GM18499 (cell line): ENCODE data around the gene SYT9.
"Not testable (repeated sequence)": the region's sequence is repeated elsewhere in the genome, so short reads cannot be mapped to it uniquely, and the experiment has no call there.

Source experiments
- ATAC-seq: cut with Tn5 transposase; IDR thresholded peaks from one replicate; pipeline ENCODE4 v1.9.1; 2021; ENCODE audit warnings: moderate number of reproducible peaks; ENCODE audit not compliant: insufficient read depth, unreplicated experiment

Gene SYT9

GRCh38 chr11:7332451-7332850 is 80.7 kb downstream of the SYT9 start:
- no peak for ATAC-seq

GRCh38 chr11:7332962-7333361 is 81.3 kb downstream of the SYT9 start:
- ATAC-seq: no peak

- ATAC-seq: not testable (repeated sequence)
Measured at GRCh38 chr11:7335442-7335841, 83.7 kb downstream of the SYT9 start.

- ATAC-seq: no peak
Measured at GRCh38 chr11:7341551-7341950, 89.8 kb downstream of the SYT9 start.

GRCh38 chr11:7347611-7348431 is 96.1 kb downstream of the SYT9 start:
- no peak for ATAC-seq

- no peak for ATAC-seq
Measured at GRCh38 chr11:7348432-7349304, 97.0 kb downstream of the SYT9 start.

GRCh38 chr11:7351228-7351627 is 99.5 kb downstream of the SYT9 start:
- ATAC-seq: no peak

GRCh38 chr11:7353100-7353499 is 101.4 kb downstream of the SYT9 start:
- no peak for ATAC-seq

- no peak for ATAC-seq
Measured at GRCh38 chr11:7364660-7365059, 113.0 kb downstream of the SYT9 start.

GRCh38 chr11:7367803-7368202 is 116.1 kb downstream of the SYT9 start:
- ATAC-seq: no peak

- no peak for ATAC-seq
Measured at GRCh38 chr11:7376386-7376785, 124.7 kb downstream of the SYT9 start.

- ATAC-seq: no peak
Measured at GRCh38 chr11:7381937-7382336, 130.2 kb downstream of the SYT9 start.

GRCh38 chr11:7383406-7383805 is 131.7 kb downstream of the SYT9 start:
- ATAC-seq: no peak

- ATAC-seq: no peak
Measured at GRCh38 chr11:7384691-7385090, 133.0 kb downstream of the SYT9 start.

- no peak for ATAC-seq
Measured at GRCh38 chr11:7385532-7385931, 133.8 kb downstream of the SYT9 start.

- ATAC-seq: no peak
Measured at GRCh38 chr11:7413961-7414915, 162.5 kb downstream of the SYT9 start.

- ATAC-seq: no peak
Measured at GRCh38 chr11:7414973-7415817, 163.5 kb downstream of the SYT9 start.

- ATAC-seq: no peak
Measured at GRCh38 chr11:7416080-7416479, 164.4 kb downstream of the SYT9 start.

GRCh38 chr11:7417328-7417727 is 165.6 kb downstream of the SYT9 start:
- ATAC-seq: no peak
